Uterus (tissue), 4 donors: ENCODE results near the gene RASAL2. TPM values are rescaled to one million over a fixed set of nuclear protein-coding genes. Genes with fewer than 3 reads are reported as not detected.

Source experiments
- DNase-seq, 2 donors: peaks; one replicate each; pipeline ENCODE4 v3.0.0-alpha.2; 2019 to 2020
- H3K27ac ChIP-seq, 2 donors: fragments of 200-600 bp; sonication (generic); 1 replicate in 1 of 2; 2 replicates in 1 of 2; pipeline ENCODE4 v1.5.1; 2016 to 2018
- H3K27me3 ChIP-seq, 2 donors: fragments of 200-600 bp; sonication (generic); one replicate each; pipeline ENCODE4 v1.5.1; 2018 to 2019; ENCODE audit warnings: control low read depth in 1 of 2
- H3K36me3 ChIP-seq, 2 donors: fragments of 200-600 bp; sonication (generic); one replicate each; pipeline ENCODE4 v1.5.1; 2019; ENCODE audit warnings: control low read depth in 1 of 2
- H3K4me1 ChIP-seq, 2 donors: fragments of 200-600 bp; sonication (generic); one replicate each; pipeline ENCODE4 v1.5.1; 2018 to 2019; ENCODE audit warnings: control low read depth in 1 of 2
- H3K4me3 ChIP-seq, 2 donors: fragments of 200-600 bp; sonication (generic); 1 replicate in 1 of 2; 2 replicates in 1 of 2; pipeline ENCODE4 v1.5.1; 2018 to 2019; ENCODE audit warnings: mild to moderate bottlenecking in 1 of 2
- H3K9me3 ChIP-seq, 2 donors: fragments of 200-600 bp; sonication (generic); one replicate each; pipeline ENCODE4 v1.5.1; 2019; ENCODE audit warnings: control low read depth in 1 of 2
- POLR2A ChIP-seq, 2 donors: fragments of 450-650 bp; IDR thresholded peaks; one replicate each; pipeline ENCODE4 v1.6.1; 2016; ENCODE audit warnings: antibody characterized with exemption in 2 of 2, mild to moderate bottlenecking in 1 of 2, moderate library complexity in 1 of 2
- intact Hi-C: fragments of 100-400 bp; cut with DNase I; formaldehyde crosslinking; loops from one replicate; pipeline ENCODE4 v1.15.1; 2023; ENCODE audit warnings: low total_unique reads
- total RNA-seq, 4 donors: library from RNA; depleted of rRNA in 3 of 4; stranded (reverse); fragments of >200 nt in 3 of 4; gene quantifications; one replicate each; pipeline versions ENCODE4 v1.1.0 to v1.2.4, GENCODE V29; 2014 to 2023
- TF ChIP-seq, protein P1 (sequence below), 4 experiments: fragments of 200-600 bp in 2 of 4; fragments of 450-650 bp in 2 of 4; sonication (generic) in 2 of 4; IDR thresholded peaks; one replicate each; pipeline ENCODE4 v1.5.1; 2016 to 2019; ENCODE audit warnings: antibody characterized with exemption in 4 of 4, mild to moderate bottlenecking in 2 of 4, moderate library complexity in 1 of 4
- donor health status: DM: yes; HTN: yes; CAD: no.

The RASAL2 gene
- total RNA-seq, 4 donors from 2014 or later = 10.0 to 42.5 (median 29.8) TPM

DNA sequence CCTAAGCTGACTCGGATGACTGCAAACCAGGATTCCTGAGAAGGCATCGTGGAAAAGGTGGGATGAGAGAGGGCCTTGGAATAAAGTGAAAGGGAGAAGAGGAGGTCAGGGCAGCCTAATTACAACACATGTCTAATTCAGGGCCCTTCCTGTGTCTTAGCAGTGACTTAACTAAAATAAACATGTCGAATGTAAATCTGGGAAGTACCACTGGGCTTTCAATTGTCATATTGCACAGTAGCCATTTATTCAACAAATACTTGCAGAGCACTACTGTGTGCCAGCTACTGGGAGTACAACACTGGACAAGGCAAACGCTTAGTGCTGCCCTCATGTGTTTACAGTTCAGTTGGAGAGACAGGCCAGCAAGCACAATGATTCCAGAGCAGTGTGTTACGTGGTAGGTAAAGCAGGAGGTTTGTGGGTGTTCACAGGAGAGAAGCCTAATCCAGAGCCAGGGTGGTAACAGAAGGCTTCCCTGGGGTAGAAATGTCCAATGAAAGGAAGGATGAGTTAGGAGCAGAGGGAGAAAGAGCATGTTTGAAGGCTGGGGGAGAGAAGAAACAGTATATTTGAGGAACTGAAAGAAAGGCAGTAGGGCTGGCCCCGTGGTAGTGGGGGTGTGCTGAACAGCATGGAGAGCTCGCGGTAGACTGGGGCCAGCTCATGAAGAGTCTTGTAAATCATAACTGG is 38.0 kb upstream of the RASAL2 start:
- no peak overlapping the region for H3K4me3 ChIP-seq
- no peaks in the 10 kb centered on the region for H3K27me3 ChIP-seq
- intact Hi-C loops = no loop called here
- H3K4me1 ChIP-seq = peaks cover 0 to 11% of the 10 kb centered on the region in 2 donors
- no peaks in the 10 kb centered on the region for H3K36me3 ChIP-seq
- TF ChIP-seq, protein P1, sequence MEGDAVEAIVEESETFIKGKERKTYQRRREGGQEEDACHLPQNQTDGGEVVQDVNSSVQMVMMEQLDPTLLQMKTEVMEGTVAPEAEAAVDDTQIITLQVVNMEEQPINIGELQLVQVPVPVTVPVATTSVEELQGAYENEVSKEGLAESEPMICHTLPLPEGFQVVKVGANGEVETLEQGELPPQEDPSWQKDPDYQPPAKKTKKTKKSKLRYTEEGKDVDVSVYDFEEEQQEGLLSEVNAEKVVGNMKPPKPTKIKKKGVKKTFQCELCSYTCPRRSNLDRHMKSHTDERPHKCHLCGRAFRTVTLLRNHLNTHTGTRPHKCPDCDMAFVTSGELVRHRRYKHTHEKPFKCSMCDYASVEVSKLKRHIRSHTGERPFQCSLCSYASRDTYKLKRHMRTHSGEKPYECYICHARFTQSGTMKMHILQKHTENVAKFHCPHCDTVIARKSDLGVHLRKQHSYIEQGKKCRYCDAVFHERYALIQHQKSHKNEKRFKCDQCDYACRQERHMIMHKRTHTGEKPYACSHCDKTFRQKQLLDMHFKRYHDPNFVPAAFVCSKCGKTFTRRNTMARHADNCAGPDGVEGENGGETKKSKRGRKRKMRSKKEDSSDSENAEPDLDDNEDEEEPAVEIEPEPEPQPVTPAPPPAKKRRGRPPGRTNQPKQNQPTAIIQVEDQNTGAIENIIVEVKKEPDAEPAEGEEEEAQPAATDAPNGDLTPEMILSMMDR (IDR thresholded peaks at IDR 0.05) = no peak
- no peak for TF ChIP-seq POLR2A (IDR thresholded peaks at IDR 0.05)
- no peak for DNase-seq
- H3K27ac ChIP-seq = peak overlapping the region; percentile 40 to 79
- H3K9me3 ChIP-seq = no peaks in the 10 kb centered on the region

DNA sequence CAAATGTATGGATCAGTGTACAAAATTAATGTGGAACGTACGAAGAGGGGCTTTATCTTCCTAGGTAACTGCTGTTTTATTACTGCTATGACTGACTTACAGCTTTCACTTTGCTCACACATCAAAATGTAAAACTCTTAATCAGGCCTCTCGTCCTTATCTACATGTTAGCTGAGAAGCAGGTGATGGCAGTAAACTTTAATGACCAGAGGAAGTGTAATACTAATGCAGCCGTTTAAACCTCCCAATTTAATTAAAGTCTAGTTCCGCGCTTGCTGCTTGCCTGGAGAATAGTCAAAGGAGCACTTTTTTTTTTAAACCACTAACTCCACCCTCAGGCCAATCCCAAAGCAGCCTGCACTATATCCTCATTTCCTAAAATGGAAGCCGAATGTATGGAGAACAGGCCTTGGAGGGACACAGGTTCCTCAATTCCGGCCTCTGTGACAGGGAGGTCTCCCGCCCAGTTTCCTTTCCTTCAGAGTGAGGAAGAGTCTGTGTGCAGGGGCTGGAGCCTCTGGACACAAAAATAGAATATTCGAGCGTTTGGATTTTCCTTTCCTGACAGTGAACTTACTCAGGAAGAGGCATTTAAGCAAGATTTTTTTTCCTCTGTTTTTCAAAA is 36.7 kb upstream of the RASAL2 start:
- H3K27ac ChIP-seq = peak overlapping the region; percentile 40 to 79
- TF ChIP-seq, protein P1 (IDR thresholded peaks at IDR 0.05) = no peak
- TF ChIP-seq POLR2A (IDR thresholded peaks at IDR 0.05) = no peak
- intact Hi-C loops = no loop called here

DNA sequence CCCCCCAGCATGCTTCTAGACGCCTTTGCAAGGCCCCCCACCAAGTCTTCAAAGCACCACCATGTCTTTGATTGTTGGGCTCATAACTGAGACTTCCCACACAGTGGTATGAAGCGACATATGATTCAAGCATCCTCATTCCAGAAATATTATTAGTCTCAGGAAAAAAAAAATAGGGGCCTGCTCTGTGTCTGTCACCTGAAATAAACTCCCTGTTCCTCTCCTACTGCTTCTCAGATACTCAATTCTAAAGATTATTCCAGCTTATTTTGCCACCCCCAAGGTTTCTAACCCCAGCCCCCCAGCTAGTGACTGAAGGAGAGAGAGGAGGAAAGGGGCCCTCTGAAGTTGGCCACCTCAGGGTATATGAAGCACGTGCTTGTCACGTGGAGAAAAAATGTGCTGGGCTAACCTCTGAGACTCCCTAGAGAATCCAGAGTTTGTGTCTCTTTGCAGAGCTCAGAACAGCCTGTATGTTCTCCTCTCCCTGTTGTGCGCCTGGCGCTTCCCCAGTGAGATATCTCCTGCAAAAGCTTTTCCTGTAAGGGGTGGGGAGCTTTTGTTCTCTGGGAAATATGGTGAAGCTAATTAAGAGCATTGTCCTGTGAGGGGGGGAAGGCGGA is 35.9 kb upstream of the RASAL2 start:
- Histone ChIP-seq H3K4me1 (peaks cover 0 to 11% of the 10 kb centered on the region in 2 donors), H3K27ac (peak overlapping the region; percentile 40 to 79), H3K36me3 (no peaks in the 10 kb centered on the region), H3K9me3 (no peaks in the 10 kb centered on the region), H3K4me3 (no peak overlapping the region), H3K27me3 (no peaks in the 10 kb centered on the region)
- no peak for TF ChIP-seq POLR2A (IDR thresholded peaks at IDR 0.05)
- TF ChIP-seq, protein P1 (IDR thresholded peaks at IDR 0.05) = no peak
- DNase-seq = peak; percentile 64 to 70
- intact Hi-C loops = no loop called here

More for the DNA sequence above, 36.7 kb upstream of the RASAL2 start:
- H3K36me3 ChIP-seq = no peaks in the 10 kb centered on the region
- H3K4me3 ChIP-seq = peak overlapping the region in 1 of 2 donors; percentile 6
- no peak for DNase-seq
- no peaks in the 10 kb centered on the region for H3K27me3 ChIP-seq
- no peaks in the 10 kb centered on the region for H3K9me3 ChIP-seq
- H3K4me1 ChIP-seq = peaks cover 0 to 11% of the 10 kb centered on the region in 2 donors

DNA sequence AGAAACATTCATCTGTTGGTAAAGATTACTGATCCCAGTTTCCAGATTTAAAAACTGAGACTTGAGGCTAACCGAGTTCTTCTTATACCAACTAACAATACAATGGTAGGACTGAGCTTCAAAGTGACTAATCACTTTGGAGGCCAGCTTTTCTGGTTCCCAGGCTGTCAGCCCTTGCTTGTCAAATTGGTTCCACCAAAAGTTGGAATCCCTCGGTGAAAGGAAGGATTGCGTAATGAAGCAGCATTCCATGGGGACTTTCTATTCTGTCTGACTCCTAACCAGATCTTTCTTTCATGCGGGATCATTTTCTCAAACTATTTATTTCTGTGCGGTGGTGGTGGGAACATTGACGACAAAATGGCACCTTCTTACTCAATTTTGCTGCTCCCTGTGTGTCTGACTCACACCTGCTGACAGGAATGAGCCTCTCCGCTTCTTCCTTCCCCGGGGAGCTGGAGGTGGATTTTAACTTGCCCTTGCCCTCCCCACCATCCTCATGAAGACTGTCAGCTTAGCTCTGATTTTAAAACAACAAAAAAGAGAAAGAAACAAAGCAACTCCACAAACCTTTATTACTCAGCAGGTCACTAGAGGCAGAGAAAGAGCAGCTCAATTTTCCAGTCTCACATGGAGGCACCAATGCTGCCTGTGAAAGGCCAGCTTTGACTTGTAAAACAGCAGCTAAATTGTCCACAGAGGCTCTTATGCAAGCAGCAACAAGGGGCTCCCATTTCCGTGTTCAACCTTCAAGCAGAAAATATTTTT is 32.9 kb upstream of the RASAL2 start:
- Histone ChIP-seq H3K27me3 (no peaks in the 10 kb centered on the region), H3K4me1 (peaks cover 0 to 11% of the 10 kb centered on the region in 2 donors), H3K27ac (peak overlapping the region; percentile 46 to 49), H3K36me3 (no peaks in the 10 kb centered on the region), H3K9me3 (no peaks in the 10 kb centered on the region), H3K4me3 (no peak overlapping the region)
- intact Hi-C loops = no loop called here
- DNase-seq = peak in 1 of 2 donors; percentile 36
- no peak for TF ChIP-seq POLR2A (IDR thresholded peaks at IDR 0.05)
- TF ChIP-seq, protein P1 (IDR thresholded peaks at IDR 0.05) = no peak
